Stimulated activated naive CD8-positive, alpha-beta T cell treated with anti-CD3 and anti-CD28 coated beads, Interleukin-15, Interleukin-2, amounts not matched to agents 100 ng/mL and 50 ng/mL, for 24 hours (primary cell): ENCODE data around the gene UMOD.

ENCODE experiments used
- H3K27ac Mint-ChIP-seq: one replicate; pipeline ENCODE4 v1.8.0; 2021; ENCODE audit warnings: mild to moderate bottlenecking, mixed read lengths
- H3K27me3 Mint-ChIP-seq: one replicate; pipeline ENCODE4 v1.8.0; 2021; ENCODE audit warnings: mixed read lengths
- H3K36me3 Mint-ChIP-seq: one replicate; pipeline ENCODE4 v1.8.0; 2021; ENCODE audit warnings: low read depth, mixed read lengths
- H3K4me1 Mint-ChIP-seq: one replicate; pipeline ENCODE4 v1.8.0; 2021; ENCODE audit warnings: low read depth, mixed read lengths
- H3K4me3 Mint-ChIP-seq: one replicate; pipeline ENCODE4 v1.8.0; 2021; ENCODE audit warnings: mild to moderate bottlenecking, mixed read lengths
- H3K9me3 Mint-ChIP-seq: one replicate; pipeline ENCODE4 v1.8.0; 2021; ENCODE audit warnings: mixed read lengths

The UMOD gene

GRCh38 chr16:20347666-20348364, 4.7 kb downstream of the UMOD start:
- Mint-ChIP-seq H3K9me3 (no peaks in the 10 kb centered on the region), H3K4me3 (no peak overlapping the region), H3K27me3 (no peaks in the 10 kb centered on the region), H3K36me3 (no peaks in the 10 kb centered on the region), H3K4me1 (no peaks in the 10 kb centered on the region), H3K27ac (no peak overlapping the region)

GRCh38 chr16:20344611-20345010, 7.9 kb downstream of the UMOD start:
- no peaks in the 10 kb centered on the region for H3K9me3 Mint-ChIP-seq
- no peaks in the 10 kb centered on the region for H3K27me3 Mint-ChIP-seq
- H3K4me3 Mint-ChIP-seq = no peak overlapping the region
- H3K36me3 Mint-ChIP-seq = no peaks in the 10 kb centered on the region
- no peak overlapping the region for H3K27ac Mint-ChIP-seq
- H3K4me1 Mint-ChIP-seq = no peaks in the 10 kb centered on the region

GRCh38 chr16:20339744-20340143, 12.8 kb downstream of the UMOD start:
- Mint-ChIP-seq H3K27me3 (no peaks in the 10 kb centered on the region), H3K9me3 (no peaks in the 10 kb centered on the region), H3K4me1 (no peaks in the 10 kb centered on the region), H3K36me3 (no peaks in the 10 kb centered on the region), H3K27ac (no peak overlapping the region), H3K4me3 (no peak overlapping the region)

- H3K27ac Mint-ChIP-seq = no peak overlapping the region
- H3K9me3 Mint-ChIP-seq = no peaks in the 10 kb centered on the region
- no peak overlapping the region for H3K4me3 Mint-ChIP-seq
- H3K36me3 Mint-ChIP-seq = no peaks in the 10 kb centered on the region
- no peaks in the 10 kb centered on the region for H3K4me1 Mint-ChIP-seq
- no peaks in the 10 kb centered on the region for H3K27me3 Mint-ChIP-seq
Measured at GRCh38 chr16:20336955-20337354, 15.6 kb downstream of the UMOD start.

GRCh38 chr16:20334396-20334795, 18.1 kb downstream of the UMOD start:
- H3K9me3 Mint-ChIP-seq = no peaks in the 10 kb centered on the region
- H3K4me1 Mint-ChIP-seq = no peaks in the 10 kb centered on the region
- H3K27me3 Mint-ChIP-seq = no peaks in the 10 kb centered on the region
- no peak overlapping the region for H3K4me3 Mint-ChIP-seq
- H3K27ac Mint-ChIP-seq = no peak overlapping the region
- H3K36me3 Mint-ChIP-seq = no peaks in the 10 kb centered on the region

- Mint-ChIP-seq H3K27ac (no peak overlapping the region), H3K4me1 (no peaks in the 10 kb centered on the region), H3K9me3 (no peaks in the 10 kb centered on the region), H3K27me3 (no peaks in the 10 kb centered on the region), H3K36me3 (no peaks in the 10 kb centered on the region), H3K4me3 (no peak overlapping the region)
Measured at GRCh38 chr16:20333120-20333519, 19.4 kb downstream of the UMOD start.

- Mint-ChIP-seq H3K4me3 (no peak overlapping the region), H3K36me3 (no peaks in the 10 kb centered on the region), H3K4me1 (no peaks in the 10 kb centered on the region), H3K9me3 (no peaks in the 10 kb centered on the region), H3K27me3 (no peaks in the 10 kb centered on the region), H3K27ac (no peak overlapping the region)
Measured at GRCh38 chr16:20332411-20332810, 20.1 kb downstream of the UMOD start.

GRCh38 chr16:20331635-20332034, 20.9 kb downstream of the UMOD start:
- no peaks in the 10 kb centered on the region for H3K36me3 Mint-ChIP-seq
- H3K27me3 Mint-ChIP-seq = no peaks in the 10 kb centered on the region
- no peaks in the 10 kb centered on the region for H3K9me3 Mint-ChIP-seq
- no peaks in the 10 kb centered on the region for H3K4me1 Mint-ChIP-seq
- no peak overlapping the region for H3K27ac Mint-ChIP-seq
- no peak overlapping the region for H3K4me3 Mint-ChIP-seq

- no peak overlapping the region for H3K4me3 Mint-ChIP-seq
- no peaks in the 10 kb centered on the region for H3K4me1 Mint-ChIP-seq
- H3K9me3 Mint-ChIP-seq = no peaks in the 10 kb centered on the region
- H3K27ac Mint-ChIP-seq = no peak overlapping the region
- H3K27me3 Mint-ChIP-seq = no peaks in the 10 kb centered on the region
- H3K36me3 Mint-ChIP-seq = no peaks in the 10 kb centered on the region
Measured at GRCh38 chr16:20329392-20330138, 22.9 kb downstream of the UMOD start.

- no peak within 1 kb of the TSS for H3K27ac Mint-ChIP-seq
- no peaks in the 10 kb centered on the region for H3K27me3 Mint-ChIP-seq
- no peaks in the 10 kb centered on the region for H3K36me3 Mint-ChIP-seq
- H3K4me3 Mint-ChIP-seq = no peak within 1 kb of the TSS
- H3K4me1 Mint-ChIP-seq = no peaks in the 10 kb centered on the region
- no peaks in the 10 kb centered on the region for H3K9me3 Mint-ChIP-seq
Measured at GRCh38 chr16:20327444-20328041, 25.0 kb downstream of the UMOD start, which contains the start of gene GP2. Gene GP2, minus strand, starts transcription at chr16:20327513. Its CDS starts 1,082 bp downstream, at chr16:20326431.

- Mint-ChIP-seq H3K4me1 (no peaks in the 10 kb centered on the region), H3K4me3 (no peak overlapping the region), H3K27ac (no peak overlapping the region), H3K36me3 (no peaks in the 10 kb centered on the region), H3K27me3 (no peaks in the 10 kb centered on the region), H3K9me3 (no peaks in the 10 kb centered on the region)
Measured at GRCh38 chr16:20326321-20326720, 26.2 kb downstream of the UMOD start.

- Mint-ChIP-seq H3K27me3 (no peaks in the 10 kb centered on the region), H3K4me1 (no peaks in the 10 kb centered on the region), H3K9me3 (no peaks in the 10 kb centered on the region), H3K4me3 (no peak overlapping the region), H3K36me3 (no peaks in the 10 kb centered on the region), H3K27ac (no peak overlapping the region)
Measured at GRCh38 chr16:20325005-20325404, 27.5 kb downstream of the UMOD start.

GRCh38 chr16:20323591-20324117, 28.9 kb downstream of the UMOD start:
- no peaks in the 10 kb centered on the region for H3K4me1 Mint-ChIP-seq
- H3K9me3 Mint-ChIP-seq = no peaks in the 10 kb centered on the region
- H3K27ac Mint-ChIP-seq = no peak overlapping the region
- no peaks in the 10 kb centered on the region for H3K27me3 Mint-ChIP-seq
- H3K4me3 Mint-ChIP-seq = no peak overlapping the region
- no peaks in the 10 kb centered on the region for H3K36me3 Mint-ChIP-seq

- Mint-ChIP-seq H3K9me3 (no peaks in the 10 kb centered on the region), H3K4me1 (no peaks in the 10 kb centered on the region), H3K4me3 (no peak overlapping the region), H3K27me3 (no peaks in the 10 kb centered on the region), H3K27ac (no peak overlapping the region), H3K36me3 (no peaks in the 10 kb centered on the region)
Measured at GRCh38 chr16:20322696-20323095, 29.8 kb downstream of the UMOD start.

- no peak overlapping the region for H3K4me3 Mint-ChIP-seq
- H3K27me3 Mint-ChIP-seq = no peaks in the 10 kb centered on the region
- H3K27ac Mint-ChIP-seq = no peak overlapping the region
- H3K36me3 Mint-ChIP-seq = no peaks in the 10 kb centered on the region
- H3K9me3 Mint-ChIP-seq = no peaks in the 10 kb centered on the region
- H3K4me1 Mint-ChIP-seq = no peaks in the 10 kb centered on the region
Measured at GRCh38 chr16:20321671-20322070, 30.8 kb downstream of the UMOD start.
